GM20000 (cell line): ENCODE data around the gene NEK3.
"Not testable (repeated sequence)": the region's sequence is repeated elsewhere in the genome, so short reads cannot be mapped to it uniquely, and the experiment has no call there.

Experiments
- DNase-seq: peaks from one replicate; pipeline ENCODE4 v3.0.0; 2012; ENCODE audit warnings: low spot score
- CTCF ChIP-seq: IDR thresholded peaks from 2 replicates; pipeline ENCODE4 v1.5.1; 2012; ENCODE audit warnings: mild to moderate bottlenecking, control low read depth; ENCODE audit errors: extremely low read depth, missing control alignments

The NEK3 gene

GRCh38 chr13:52165411-52165810, 6.0 kb upstream of the NEK3 start:
- TF ChIP-seq CTCF = no peak
- DNase-seq = no peak

- DNase-seq = no peak
- TF ChIP-seq CTCF = no peak
Measured at GRCh38 chr13:52164989-52165388, 5.6 kb upstream of the NEK3 start.

- not testable (repeated sequence) for DNase-seq
Measured at GRCh38 chr13:52163878-52164277, 4.5 kb upstream of the NEK3 start.

- no peak for DNase-seq
- no peak for TF ChIP-seq CTCF
Measured at GRCh38 chr13:52162279-52163101, 3.1 kb upstream of the NEK3 start.

- DNase-seq = no peak
- no peak for TF ChIP-seq CTCF
Measured at GRCh38 chr13:52161181-52161646, 1.8 kb upstream of the NEK3 start.

GRCh38 chr13:52160506-52160905, 1.1 kb upstream of the NEK3 start:
- TF ChIP-seq CTCF = no peak
- no peak for DNase-seq

- no peak for DNase-seq
- no peak for TF ChIP-seq CTCF
Measured at GRCh38 chr13:52160053-52160452, 656 bp upstream of the NEK3 start.

GRCh38 chr13:52158629-52159158, 703 bp downstream of the NEK3 start:
- DNase-seq = peak; percentile 65
- no peak for TF ChIP-seq CTCF
